GM12891 (cell line): ENCODE data around the gene KDM5B.
"Not testable (repeated sequence)": the region's sequence is repeated elsewhere in the genome, so short reads cannot be mapped to it uniquely, and the experiment has no call there.

Source experiments
- DNase-seq: peaks from one replicate; pipeline ENCODE4 v3.0.0; 2011; ENCODE audit warnings: low spot score; ENCODE audit not compliant: insufficient read length
- FAIRE-seq: peaks from 2 replicates; lab custom pipeline; 2011; peaks lifted over from hg19 to GRCh38; lab: Jason Lieb, UNC
- PAX5 ChIP-seq: IDR thresholded peaks from 2 replicates; pipeline ENCODE4 v1.6.1; 2011; ENCODE audit warnings: low read length, moderate library complexity, mild to moderate bottlenecking; ENCODE audit not compliant: insufficient read depth, severe bottlenecking
- POLR2A ChIP-seq: IDR thresholded peaks from 2 replicates; pipeline ENCODE4 v1.6.1; 2011; ENCODE audit warnings: low read depth, low read length, control low read depth
- POLR2AphosphoS5 ChIP-seq: IDR thresholded peaks from 2 replicates; pipeline ENCODE4 v1.6.1; 2011; ENCODE audit warnings: low read depth, low read length, control low read depth
- POU2F2 ChIP-seq: IDR thresholded peaks from 2 replicates; pipeline ENCODE4 v1.6.1; 2011; ENCODE audit warnings: low read depth, mild to moderate bottlenecking, control low read depth, low read length, moderate library complexity
- SPI1 ChIP-seq: IDR thresholded peaks from 2 replicates; pipeline ENCODE4 v1.6.1; 2011; ENCODE audit warnings: low read depth, low read length, control low read depth
- TAF1 ChIP-seq: IDR thresholded peaks from 2 replicates; pipeline ENCODE4 v1.6.1; 2011; ENCODE audit warnings: low read depth, low read length, control low read depth

The KDM5B gene

DNA sequence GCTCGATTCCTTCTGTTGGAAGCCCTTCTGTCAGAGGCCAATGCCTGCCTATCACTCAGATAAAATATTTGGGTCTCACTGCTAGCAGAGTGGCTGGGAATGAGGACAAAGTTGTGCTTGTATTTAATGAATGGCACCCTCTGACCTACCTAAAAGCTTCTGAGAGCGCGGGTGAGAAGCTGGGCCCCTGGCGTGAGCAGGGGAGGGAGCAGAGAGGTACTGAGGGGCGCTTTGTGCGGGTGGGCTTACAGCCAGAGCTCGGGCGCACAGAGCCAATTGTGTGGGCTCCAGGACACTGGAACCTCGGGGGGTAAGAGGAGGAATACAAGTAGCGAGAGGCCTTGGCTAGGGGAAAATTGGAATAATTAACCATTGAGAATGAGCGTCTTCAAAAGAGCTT, 34.9 kb upstream of the KDM5B start:
- no peak for TF ChIP-seq TAF1
- no peak for TF ChIP-seq PAX5
- TF ChIP-seq POU2F2: no peak
- TF ChIP-seq SPI1: no peak
- no peak for TF ChIP-seq POLR2AphosphoS5
- TF ChIP-seq POLR2A: no peak
- FAIRE-seq (no peak), DNase-seq (no peak)

DNA sequence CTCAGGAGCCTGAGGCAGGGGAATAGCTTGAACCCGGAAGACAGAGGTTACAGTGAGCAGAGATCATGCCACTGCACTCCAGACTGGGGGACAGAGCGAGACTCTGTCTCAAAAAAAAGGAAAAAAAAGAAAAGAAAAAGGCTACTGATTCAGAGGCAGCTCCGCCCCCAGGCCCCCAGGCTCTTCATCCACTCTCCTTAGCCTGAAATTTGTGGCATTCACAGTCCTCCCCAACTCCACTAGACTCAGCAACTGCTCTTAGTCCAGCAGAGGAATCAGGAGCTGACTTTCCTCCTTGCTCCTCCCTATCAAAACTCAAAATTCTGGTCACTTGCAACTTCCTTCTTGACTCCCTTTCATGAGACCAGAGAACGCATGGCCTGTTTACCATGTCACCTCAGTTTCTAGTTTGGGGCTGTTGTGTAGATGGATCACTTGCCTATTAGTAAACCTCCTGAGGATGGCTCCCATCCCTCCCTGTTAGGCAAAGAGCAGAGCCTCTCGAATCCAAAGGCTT, 29.6 kb upstream of the KDM5B start:
- no peak for DNase-seq
- no peak for FAIRE-seq

GRCh38 chr1:202836623-202837403, 28.6 kb upstream of the KDM5B start:
- TF ChIP-seq TAF1 (no peak), SPI1 (no peak), POLR2AphosphoS5 (no peak), POU2F2 (no peak), POLR2A (no peak), PAX5 (no peak)
- DNase-seq (no peak), FAIRE-seq (no peak)

More for the DNA sequence above, 29.6 kb upstream of the KDM5B start:
- TF ChIP-seq POLR2AphosphoS5: no peak
- no peak for TF ChIP-seq POU2F2
- TF ChIP-seq TAF1: no peak
- no peak for TF ChIP-seq SPI1
- no peak for TF ChIP-seq POLR2A
- TF ChIP-seq PAX5: no peak

DNA sequence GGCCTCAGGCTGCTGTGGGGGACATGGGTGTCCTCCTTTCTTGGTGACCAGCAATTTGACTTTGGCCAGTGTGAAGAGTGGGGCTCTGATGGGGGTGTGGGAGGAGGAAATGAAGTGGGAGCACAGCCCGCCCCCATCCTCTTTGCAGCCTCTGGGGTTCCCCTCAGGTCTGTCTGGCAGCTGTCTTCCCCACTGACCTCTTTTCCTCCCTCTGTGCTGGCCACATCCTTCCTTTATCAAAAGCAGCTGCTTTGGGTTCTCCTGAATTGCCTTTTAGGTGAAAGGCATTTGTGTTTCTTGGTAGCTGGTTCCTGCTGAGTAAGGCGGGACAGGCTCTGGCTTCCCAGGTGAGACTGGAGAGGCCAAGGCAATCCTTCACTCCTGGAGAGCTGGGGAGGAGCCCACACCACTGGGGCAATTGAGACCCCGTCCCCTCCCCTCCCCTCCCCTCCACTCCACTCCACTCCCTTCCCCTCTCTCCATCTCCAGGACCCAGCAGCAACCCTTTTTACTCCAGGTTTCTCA, 27.4 kb upstream of the KDM5B start:
- FAIRE-seq (peak; percentile 5), DNase-seq (no peak)
- TF ChIP-seq POU2F2 (no peak), TAF1 (no peak), POLR2A (no peak), SPI1 (no peak), PAX5 (no peak), POLR2AphosphoS5 (no peak)

GRCh38 chr1:202834771-202835547, 26.7 kb upstream of the KDM5B start:
- no peak for DNase-seq
- no peak for FAIRE-seq
- TF ChIP-seq SPI1: no peak
- no peak for TF ChIP-seq POLR2AphosphoS5
- TF ChIP-seq PAX5: no peak
- no peak for TF ChIP-seq POLR2A
- no peak for TF ChIP-seq POU2F2
- TF ChIP-seq TAF1: no peak

DNA sequence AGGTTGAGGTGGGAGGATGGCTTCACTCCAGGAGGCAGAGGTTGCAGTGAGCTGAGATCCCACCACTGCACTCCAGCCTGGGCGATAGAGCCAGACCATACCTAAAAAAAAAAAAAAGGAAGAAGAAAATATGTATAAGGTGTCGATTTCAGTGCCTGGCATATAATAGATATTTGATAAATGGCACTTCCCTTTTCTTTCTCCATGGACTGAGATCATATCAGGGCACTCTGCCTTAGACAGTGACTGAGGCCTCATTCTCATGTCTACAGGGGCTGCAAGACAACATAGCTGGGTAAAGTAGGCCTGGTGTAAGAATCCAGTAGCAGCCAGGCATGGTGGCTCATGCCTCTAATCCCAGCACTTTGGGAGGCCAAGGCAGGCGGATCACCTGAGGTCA, 23.7 kb upstream of the KDM5B start:
- no peak for DNase-seq
- TF ChIP-seq POLR2AphosphoS5 (no peak), SPI1 (peak; percentile 37; the same call in 1 of the 2 replicates)
- FAIRE-seq: no peak

DNA sequence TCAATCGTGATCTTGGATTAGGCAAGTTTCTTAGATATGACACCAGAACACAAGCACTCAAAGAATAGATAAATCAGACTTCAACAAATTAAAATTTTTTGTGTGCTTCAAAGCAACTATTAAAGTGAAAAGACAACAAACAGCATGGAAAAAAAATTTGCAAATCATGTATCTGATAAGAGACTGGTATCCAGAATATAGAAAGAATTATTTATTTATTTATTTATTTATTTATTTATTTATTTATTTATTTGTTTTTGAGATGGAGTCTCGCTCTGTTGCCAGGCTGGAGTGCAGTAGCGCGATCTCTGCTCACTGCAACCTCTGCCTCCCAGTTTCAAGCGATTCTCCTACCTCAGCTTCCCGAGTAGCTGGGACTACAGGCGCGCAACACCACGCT, 21.0 kb upstream of the KDM5B start:
- not testable (repeated sequence) for DNase-seq, FAIRE-seq

DNA sequence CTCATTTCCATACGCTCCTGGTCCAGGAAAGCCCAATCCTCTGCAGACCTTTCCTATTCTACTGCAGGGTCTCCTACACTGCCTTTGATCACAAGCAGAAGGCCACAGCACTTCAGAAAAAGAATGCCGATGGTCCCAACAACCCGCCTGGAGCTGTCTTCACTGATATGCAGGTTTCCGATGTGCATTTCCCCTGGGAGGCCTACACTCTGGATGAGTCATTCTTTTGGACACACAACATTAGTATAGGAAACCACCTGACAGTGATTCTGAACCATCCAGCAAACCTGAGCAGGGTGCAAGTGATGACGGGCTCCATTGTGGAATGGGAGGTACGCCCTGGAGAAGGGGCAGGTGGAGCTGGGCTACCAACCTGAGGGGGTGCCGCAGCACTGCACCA, 17.5 kb upstream of the KDM5B start:
- TF ChIP-seq POLR2A: no peak
- DNase-seq (no peak), FAIRE-seq (no peak)

DNA sequence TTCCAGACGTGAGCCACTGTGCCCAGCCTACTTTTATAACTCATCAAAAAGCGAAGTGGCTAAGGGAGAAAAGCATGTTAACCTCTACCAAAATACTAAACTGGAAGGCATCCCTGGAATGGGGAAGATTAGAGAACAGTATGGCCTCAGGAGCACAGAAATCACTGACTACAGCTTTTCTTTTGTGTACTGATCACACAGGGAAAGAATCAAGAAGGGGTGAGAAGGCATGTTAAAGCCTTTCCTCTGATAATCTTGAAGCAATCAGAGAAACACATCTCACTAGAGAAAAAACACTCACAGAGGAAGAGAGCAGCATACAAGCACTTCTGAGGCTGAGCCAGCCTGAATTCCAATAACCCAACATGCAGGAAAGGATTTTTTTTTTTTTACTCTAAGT, 13.2 kb upstream of the KDM5B start:
- TF ChIP-seq POLR2A (no peak), TAF1 (no peak), PAX5 (no peak), SPI1 (no peak), POLR2AphosphoS5 (no peak), POU2F2 (no peak)
- FAIRE-seq: no peak

DNA sequence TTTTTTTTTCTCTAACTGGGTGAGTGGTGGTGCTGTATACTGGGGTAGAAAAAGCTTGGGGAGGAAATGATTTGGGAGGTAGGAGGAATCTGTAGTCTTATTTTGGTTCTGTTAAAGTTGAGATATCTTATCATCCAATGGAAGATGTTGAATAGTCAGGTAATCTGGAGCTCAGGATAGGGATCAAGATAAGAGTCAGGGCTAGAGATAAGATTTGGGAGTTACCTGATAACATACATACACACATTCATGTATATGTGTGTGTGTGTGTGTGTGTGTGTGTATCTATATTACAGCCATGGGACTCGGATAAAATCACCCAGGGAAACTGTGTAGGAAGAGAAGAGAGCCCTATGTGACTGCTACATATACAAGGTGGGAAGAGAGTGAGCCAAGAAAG, 10.6 kb upstream of the KDM5B start:
- TF ChIP-seq POLR2A (no peak), SPI1 (no peak), POU2F2 (no peak)
- no peak for FAIRE-seq
- no peak for DNase-seq

More for the DNA sequence above, 13.2 kb upstream of the KDM5B start:
- DNase-seq: no peak
